HepG2 (cell line): ENCODE results near the gene CCDC148. TPM values are rescaled to one million over a fixed set of nuclear protein-coding genes. Genes with fewer than 3 reads are reported as not detected.

Experiments used
- AHR ChIP-seq: IDR thresholded peaks from 2 replicates; pipeline ENCODE4 v1.6.1; 2018; ENCODE audit warnings: missing genetic modification reagents, missing compliant biosample characterization
- ATF1 ChIP-seq: IDR thresholded peaks from 2 replicates; pipeline ENCODE4 v1.6.1; 2016; ENCODE audit warnings: mild to moderate bottlenecking, control low read depth
- ETV5 ChIP-seq: IDR thresholded peaks from 2 replicates; pipeline ENCODE4 v1.6.1; 2018; ENCODE audit warnings: missing biosample characterization, missing genetic modification reagents, inconsistent platforms, borderline replicate concordance
- GATAD1 ChIP-seq: IDR thresholded peaks from 2 replicates; pipeline ENCODE4 v1.6.1; 2016; ENCODE audit warnings: missing genetic modification reagents, missing compliant biosample characterization
- NFYC ChIP-seq: IDR thresholded peaks from 2 replicates; pipeline ENCODE4 v1.6.1; 2016; ENCODE audit warnings: missing genetic modification reagents, missing compliant biosample characterization
- PAF1 ChIP-seq: IDR thresholded peaks from 2 replicates; pipeline ENCODE4 v1.6.1; 2016; ENCODE audit warnings: missing genetic modification reagents, missing compliant biosample characterization
- PAX8 ChIP-seq: sonication (generic); formaldehyde crosslinking; IDR thresholded peaks from 2 replicates; pipeline ENCODE4 v1.8.0; 2022; ENCODE audit warnings: mild to moderate bottlenecking, missing genetic modification reagents, borderline replicate concordance
- RBAK ChIP-seq: sonication (generic); formaldehyde crosslinking; IDR thresholded peaks from 2 replicates; pipeline ENCODE4 v1.5.1; 2020; ENCODE audit warnings: mild to moderate bottlenecking, missing genetic modification reagents
- RFX5 ChIP-seq: IDR thresholded peaks from 2 replicates; pipeline ENCODE4 v1.6.1; 2011; ENCODE audit warnings: low read depth, low read length, improper control_type of control experiment
- SKI ChIP-seq: fragments of 450-650 bp; IDR thresholded peaks from one replicate; pipeline ENCODE4 v1.6.1; 2018; ENCODE audit warnings: mild to moderate bottlenecking; ENCODE audit not compliant: partially characterized antibody
- SNAI1 ChIP-seq: sonication (generic); formaldehyde crosslinking; IDR thresholded peaks from 2 replicates; pipeline ENCODE4 v1.5.0; 2020; ENCODE audit warnings: mild to moderate bottlenecking, missing genetic modification reagents, borderline replicate concordance
- SSRP1 ChIP-seq: IDR thresholded peaks from 2 replicates; pipeline ENCODE4 v1.6.1; 2016; ENCODE audit warnings: control low read depth
- ZNF276 ChIP-seq: sonication (generic); formaldehyde crosslinking; IDR thresholded peaks from 2 replicates; pipeline ENCODE4 v1.4.0; 2020; ENCODE audit warnings: mild to moderate bottlenecking, low read depth, missing genetic modification reagents
- ZNF354B ChIP-seq: sonication (generic); formaldehyde crosslinking; IDR thresholded peaks from 2 replicates; pipeline ENCODE4 v1.8.0; 2022; ENCODE audit warnings: mild to moderate bottlenecking, missing genetic modification reagents
- ZNF382 ChIP-seq: sonication (generic); formaldehyde crosslinking; IDR thresholded peaks from 2 replicates; pipeline ENCODE4 v1.5.0; 2020; ENCODE audit warnings: missing genetic modification reagents, mild to moderate bottlenecking, borderline replicate concordance
- ZNF577 ChIP-seq: sonication (generic); formaldehyde crosslinking; IDR thresholded peaks from 2 replicates; pipeline ENCODE4 v1.4.0; 2020; ENCODE audit warnings: mild to moderate bottlenecking, low read depth, missing genetic modification reagents, borderline replicate concordance
- ZNF724P ChIP-seq: sonication (generic); formaldehyde crosslinking; IDR thresholded peaks from 2 replicates; pipeline ENCODE4 v1.8.0; 2022; ENCODE audit warnings: missing genetic modification reagents, borderline replicate concordance
- polyA plus RNA-seq, 8 experiments: library from polyadenylated mRNA; depleted of rRNA in 3 of 8; stranded (reverse) in 7 of 8; unstranded in 1 of 8; fragments of >200 nt; fragmentation: Illumina TruSeq in 4 of 8; extraction: Trizol in 4 of 8; gene quantifications; 2 replicates each; pipeline versions ENCODE4 v1.2.1 to v1.2.3, GENCODE V29; 2011 to 2016; ENCODE audit warnings: low read depth in 4 of 8, missing spikeins in 1 of 8, mixed read lengths in 1 of 8; ENCODE audit not compliant: insufficient read depth in 1 of 8
- total RNA-seq, 5 experiments: library from RNA; depleted of rRNA; stranded (reverse); fragments of >200 nt; fragmentation: Illumina TruSeq; extraction: Trizol; gene quantifications; 2 replicates each; pipeline ENCODE4 v1.2.3, GENCODE V29; 2016; ENCODE audit warnings: low read depth in 1 of 5
- TF ChIP-seq, protein P1 (sequence below): sonication (generic); formaldehyde crosslinking; IDR thresholded peaks from 2 replicates; pipeline ENCODE4 v1.5.1; 2020; ENCODE audit warnings: mild to moderate bottlenecking, missing genetic modification reagents, borderline replicate concordance
- TF ChIP-seq, protein P2 (sequence below): IDR thresholded peaks from 2 replicates; pipeline ENCODE4 v1.6.1; 2012; ENCODE audit warnings: inconsistent platforms

The CCDC148 gene
- total and polyA plus RNA-seq, 2 of the 13 experiments (the other 11 are each of a cell fraction or from before 2014, with no cell fraction given), result 0.30 to 0.49 TPM

DNA sequence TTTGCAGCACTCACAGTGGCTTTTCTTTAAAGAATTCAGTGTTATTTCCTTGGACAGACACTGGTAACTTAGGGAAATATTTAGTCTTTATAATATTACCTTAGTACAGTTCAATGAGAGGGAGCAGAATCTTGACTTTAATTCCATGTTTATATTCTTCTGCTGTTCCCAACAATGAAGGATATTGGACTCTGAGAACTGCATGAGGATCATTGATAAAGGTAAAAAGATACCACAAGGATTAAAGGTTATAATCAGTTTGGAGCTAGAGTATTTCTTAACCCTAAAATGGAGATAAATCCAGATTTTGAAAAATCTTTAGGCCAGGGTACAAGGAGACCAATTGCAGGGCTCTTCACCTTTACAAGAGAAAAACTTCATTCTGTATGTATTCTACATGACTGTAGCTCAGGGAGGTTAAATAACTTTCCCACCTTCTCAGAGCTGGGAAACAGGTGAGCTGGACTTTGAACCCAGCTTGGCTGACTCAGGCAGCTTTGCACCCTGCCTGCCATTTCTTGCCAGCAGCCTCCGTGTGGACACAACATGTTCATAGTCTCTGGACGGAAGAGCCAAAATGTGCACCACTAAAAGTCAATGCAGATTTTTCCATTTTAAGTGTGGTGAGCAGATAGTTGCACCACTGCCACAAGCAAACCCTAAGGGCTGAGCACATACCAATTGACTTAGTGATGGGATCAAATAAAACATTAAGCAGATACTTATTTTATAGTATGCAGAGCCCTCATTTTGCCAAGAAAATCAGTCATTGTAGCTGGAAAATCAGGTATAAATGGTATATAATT, 328.2 kb downstream of the CCDC148 start (continued):
- TF ChIP-seq, protein P1, sequence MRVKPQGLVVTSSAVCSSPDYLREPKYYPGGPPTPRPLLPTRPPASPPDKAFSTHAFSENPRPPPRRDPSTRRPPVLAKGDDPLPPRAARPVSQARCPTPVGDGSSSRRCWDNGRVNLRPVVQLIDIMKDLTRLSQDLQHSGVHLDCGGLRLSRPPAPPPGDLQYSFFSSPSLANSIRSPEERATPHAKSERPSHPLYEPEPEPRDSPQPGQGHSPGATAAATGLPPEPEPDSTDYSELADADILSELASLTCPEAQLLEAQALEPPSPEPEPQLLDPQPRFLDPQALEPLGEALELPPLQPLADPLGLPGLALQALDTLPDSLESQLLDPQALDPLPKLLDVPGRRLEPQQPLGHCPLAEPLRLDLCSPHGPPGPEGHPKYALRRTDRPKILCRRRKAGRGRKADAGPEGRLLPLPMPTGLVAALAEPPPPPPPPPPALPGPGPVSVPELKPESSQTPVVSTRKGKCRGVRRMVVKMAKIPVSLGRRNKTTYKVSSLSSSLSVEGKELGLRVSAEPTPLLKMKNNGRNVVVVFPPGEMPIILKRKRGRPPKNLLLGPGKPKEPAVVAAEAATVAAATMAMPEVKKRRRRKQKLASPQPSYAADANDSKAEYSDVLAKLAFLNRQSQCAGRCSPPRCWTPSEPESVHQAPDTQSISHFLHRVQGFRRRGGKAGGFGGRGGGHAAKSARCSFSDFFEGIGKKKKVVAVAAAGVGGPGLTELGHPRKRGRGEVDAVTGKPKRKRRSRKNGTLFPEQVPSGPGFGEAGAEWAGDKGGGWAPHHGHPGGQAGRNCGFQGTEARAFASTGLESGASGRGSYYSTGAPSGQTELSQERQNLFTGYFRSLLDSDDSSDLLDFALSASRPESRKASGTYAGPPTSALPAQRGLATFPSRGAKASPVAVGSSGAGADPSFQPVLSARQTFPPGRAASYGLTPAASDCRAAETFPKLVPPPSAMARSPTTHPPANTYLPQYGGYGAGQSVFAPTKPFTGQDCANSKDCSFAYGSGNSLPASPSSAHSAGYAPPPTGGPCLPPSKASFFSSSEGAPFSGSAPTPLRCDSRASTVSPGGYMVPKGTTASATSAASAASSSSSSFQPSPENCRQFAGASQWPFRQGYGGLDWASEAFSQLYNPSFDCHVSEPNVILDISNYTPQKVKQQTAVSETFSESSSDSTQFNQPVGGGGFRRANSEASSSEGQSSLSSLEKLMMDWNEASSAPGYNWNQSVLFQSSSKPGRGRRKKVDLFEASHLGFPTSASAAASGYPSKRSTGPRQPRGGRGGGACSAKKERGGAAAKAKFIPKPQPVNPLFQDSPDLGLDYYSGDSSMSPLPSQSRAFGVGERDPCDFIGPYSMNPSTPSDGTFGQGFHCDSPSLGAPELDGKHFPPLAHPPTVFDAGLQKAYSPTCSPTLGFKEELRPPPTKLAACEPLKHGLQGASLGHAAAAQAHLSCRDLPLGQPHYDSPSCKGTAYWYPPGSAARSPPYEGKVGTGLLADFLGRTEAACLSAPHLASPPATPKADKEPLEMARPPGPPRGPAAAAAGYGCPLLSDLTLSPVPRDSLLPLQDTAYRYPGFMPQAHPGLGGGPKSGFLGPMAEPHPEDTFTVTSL, result peak; percentile 91; the same call in 1 of the 2 replicates
- TF ChIP-seq SNAI1 (CRISPR knock-in tag), result no peak
- TF ChIP-seq ZNF276, result no peak
- TF ChIP-seq ZNF577 (CRISPR knock-in tag), result no peak
- TF ChIP-seq ETV5 (CRISPR knock-in tag), result peak; percentile 84; the same call in 1 of the 2 replicates
- no peak for TF ChIP-seq RBAK (CRISPR knock-in tag)
- no peak; the same call in 1 of the 2 replicates for TF ChIP-seq PAX8
- TF ChIP-seq PAF1 (CRISPR knock-in tag), result 0 out of 2 replicates have a peak, but pooled peaks have one; percentile 70
- TF ChIP-seq ZNF354B (CRISPR knock-in tag), result no peak
- 0 out of 2 replicates have a peak, but pooled peaks have one; percentile 42 for TF ChIP-seq ATF1
- TF ChIP-seq SKI, result peak; percentile 46
- 0 out of 2 replicates have a peak, but pooled peaks have one; percentile 44 for TF ChIP-seq GATAD1 (CRISPR knock-in tag)
- no peak for TF ChIP-seq ZNF382 (CRISPR knock-in tag)
- no peak for TF ChIP-seq NFYC (CRISPR knock-in tag)
- peak; percentile 50; the same call in 1 of the 2 replicates for TF ChIP-seq SSRP1 (CRISPR knock-in tag)
- no peak for TF ChIP-seq RFX5
- 0 out of 2 replicates have a peak, but pooled peaks have one; percentile 54 for TF ChIP-seq AHR (CRISPR knock-in tag)
- no peak for TF ChIP-seq ZNF724P (CRISPR knock-in tag)
- TF ChIP-seq, protein P2, sequence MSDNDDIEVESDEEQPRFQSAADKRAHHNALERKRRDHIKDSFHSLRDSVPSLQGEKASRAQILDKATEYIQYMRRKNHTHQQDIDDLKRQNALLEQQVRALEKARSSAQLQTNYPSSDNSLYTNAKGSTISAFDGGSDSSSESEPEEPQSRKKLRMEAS, result peak; percentile 76
